ENCODE results near the gene GMFB.
"Not testable (repeated sequence)": the region's sequence is repeated elsewhere in the genome, so short reads cannot be mapped to it uniquely, and the experiment has no call there.

GRCh38 chr14:54437954-54438353 lies 50.8 kb downstream of the GMFB start:
- TF ChIP-seq, protein P1, sequence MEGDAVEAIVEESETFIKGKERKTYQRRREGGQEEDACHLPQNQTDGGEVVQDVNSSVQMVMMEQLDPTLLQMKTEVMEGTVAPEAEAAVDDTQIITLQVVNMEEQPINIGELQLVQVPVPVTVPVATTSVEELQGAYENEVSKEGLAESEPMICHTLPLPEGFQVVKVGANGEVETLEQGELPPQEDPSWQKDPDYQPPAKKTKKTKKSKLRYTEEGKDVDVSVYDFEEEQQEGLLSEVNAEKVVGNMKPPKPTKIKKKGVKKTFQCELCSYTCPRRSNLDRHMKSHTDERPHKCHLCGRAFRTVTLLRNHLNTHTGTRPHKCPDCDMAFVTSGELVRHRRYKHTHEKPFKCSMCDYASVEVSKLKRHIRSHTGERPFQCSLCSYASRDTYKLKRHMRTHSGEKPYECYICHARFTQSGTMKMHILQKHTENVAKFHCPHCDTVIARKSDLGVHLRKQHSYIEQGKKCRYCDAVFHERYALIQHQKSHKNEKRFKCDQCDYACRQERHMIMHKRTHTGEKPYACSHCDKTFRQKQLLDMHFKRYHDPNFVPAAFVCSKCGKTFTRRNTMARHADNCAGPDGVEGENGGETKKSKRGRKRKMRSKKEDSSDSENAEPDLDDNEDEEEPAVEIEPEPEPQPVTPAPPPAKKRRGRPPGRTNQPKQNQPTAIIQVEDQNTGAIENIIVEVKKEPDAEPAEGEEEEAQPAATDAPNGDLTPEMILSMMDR (IDR thresholded peaks at IDR 0.05; ENCODE audit: poor library complexity): not testable (repeated sequence)
- TF ChIP-seq EZH2phosphoT487 (IDR thresholded peaks at IDR 0.05; ENCODE audit: low read depth, severe bottlenecking, unreplicated experiment); EZH2 (IDR thresholded peaks at IDR 0.05; ENCODE audit: borderline replicate concordance): not testable (repeated sequence)

Data from hepatocyte (in vitro differentiated cells).